ENCODE measurements around the gene SAMD3.
A peak's percentile ranks its signal among the peaks of the same experiment; 100 is the strongest.

Gene SAMD3

DNA sequence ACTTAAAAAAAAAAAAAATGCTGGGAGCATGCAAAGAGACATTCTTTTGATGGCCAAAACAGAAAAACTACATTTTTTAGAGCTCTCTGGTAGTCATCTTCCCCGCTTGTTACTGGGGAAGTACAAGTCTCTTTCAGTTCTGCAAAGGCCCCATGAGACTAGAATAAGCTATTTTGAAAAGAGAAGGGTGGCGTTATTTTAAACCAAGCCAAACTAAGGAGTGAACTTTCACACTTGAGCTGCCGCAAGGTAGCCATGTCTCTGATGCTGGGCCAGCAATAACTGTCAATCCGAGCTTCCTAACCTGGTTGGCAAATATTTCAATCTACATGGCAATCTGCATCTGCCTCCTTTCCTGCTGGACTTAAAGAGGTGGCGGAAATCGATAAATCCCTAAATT lies 107.7 kb downstream of the SAMD3 start:
- Histone ChIP-seq H3K36me3 (ENCODE audit: control insufficient read depth, insufficient read depth, low read length) (no peaks in the 10 kb centered on the region), H3K4me3 (replicated peaks; ENCODE audit: low read depth, low read length) (no peak overlapping the region), H3K27me3 (replicated peaks; ENCODE audit: control insufficient read depth, insufficient read depth, low read length) (no peaks in the 10 kb centered on the region)
- DNase-seq (ENCODE audit: extremely low read depth, insufficient read length): peak; percentile 46
- TF ChIP-seq, protein P1, sequence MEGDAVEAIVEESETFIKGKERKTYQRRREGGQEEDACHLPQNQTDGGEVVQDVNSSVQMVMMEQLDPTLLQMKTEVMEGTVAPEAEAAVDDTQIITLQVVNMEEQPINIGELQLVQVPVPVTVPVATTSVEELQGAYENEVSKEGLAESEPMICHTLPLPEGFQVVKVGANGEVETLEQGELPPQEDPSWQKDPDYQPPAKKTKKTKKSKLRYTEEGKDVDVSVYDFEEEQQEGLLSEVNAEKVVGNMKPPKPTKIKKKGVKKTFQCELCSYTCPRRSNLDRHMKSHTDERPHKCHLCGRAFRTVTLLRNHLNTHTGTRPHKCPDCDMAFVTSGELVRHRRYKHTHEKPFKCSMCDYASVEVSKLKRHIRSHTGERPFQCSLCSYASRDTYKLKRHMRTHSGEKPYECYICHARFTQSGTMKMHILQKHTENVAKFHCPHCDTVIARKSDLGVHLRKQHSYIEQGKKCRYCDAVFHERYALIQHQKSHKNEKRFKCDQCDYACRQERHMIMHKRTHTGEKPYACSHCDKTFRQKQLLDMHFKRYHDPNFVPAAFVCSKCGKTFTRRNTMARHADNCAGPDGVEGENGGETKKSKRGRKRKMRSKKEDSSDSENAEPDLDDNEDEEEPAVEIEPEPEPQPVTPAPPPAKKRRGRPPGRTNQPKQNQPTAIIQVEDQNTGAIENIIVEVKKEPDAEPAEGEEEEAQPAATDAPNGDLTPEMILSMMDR (IDR thresholded peaks at IDR 0.05; ENCODE audit: insufficient read depth, low read length, poor library complexity, severe bottlenecking): no peak

- H3K27me3 ChIP-seq (replicated peaks; ENCODE audit: control insufficient read depth, insufficient read depth, low read length): no peaks in the 10 kb centered on the region
- no peak overlapping the region for H3K4me3 ChIP-seq (replicated peaks; ENCODE audit: low read depth, low read length)
- TF ChIP-seq, protein P1 (IDR thresholded peaks at IDR 0.05; ENCODE audit: insufficient read depth, low read length, poor library complexity, severe bottlenecking): no peak
- no peaks in the 10 kb centered on the region for H3K36me3 ChIP-seq (ENCODE audit: control insufficient read depth, insufficient read depth, low read length)
- no peak for DNase-seq (ENCODE audit: extremely low read depth, insufficient read length)
Measured at GRCh38 chr6:130113201-130113710, 109.5 kb downstream of the SAMD3 start.

GRCh38 chr6:130111031-130111430 lies 111.7 kb downstream of the SAMD3 start:
- H3K36me3 ChIP-seq (ENCODE audit: control insufficient read depth, insufficient read depth, low read length): no peaks in the 10 kb centered on the region
- no peaks in the 10 kb centered on the region for H3K27me3 ChIP-seq (replicated peaks; ENCODE audit: control insufficient read depth, insufficient read depth, low read length)
- no peak overlapping the region for H3K4me3 ChIP-seq (replicated peaks; ENCODE audit: low read depth, low read length)
- TF ChIP-seq, protein P1 (IDR thresholded peaks at IDR 0.05; ENCODE audit: insufficient read depth, low read length, poor library complexity, severe bottlenecking): no peak
- DNase-seq (ENCODE audit: extremely low read depth, insufficient read length): no peak

DNA sequence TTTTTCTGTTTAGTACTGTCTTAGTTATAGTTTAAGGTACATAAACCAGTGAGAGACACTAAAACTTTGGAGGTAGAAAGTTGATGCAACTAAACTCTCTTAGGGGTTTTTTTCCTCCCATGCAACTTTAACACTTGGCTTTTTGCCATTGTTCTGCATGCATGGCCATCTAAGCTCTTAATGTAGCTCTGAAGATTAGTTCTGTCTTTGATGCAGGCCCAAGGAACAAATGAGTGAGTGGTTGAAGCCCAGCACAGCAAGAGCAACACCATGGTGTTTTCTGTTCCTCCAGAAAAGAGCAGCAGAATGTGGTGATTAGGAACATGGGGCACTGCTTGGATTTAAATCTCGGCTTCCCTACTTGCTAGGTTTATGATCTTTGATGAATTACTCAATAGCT lies 115.0 kb downstream of the SAMD3 start:
- Histone ChIP-seq H3K27me3 (replicated peaks; ENCODE audit: control insufficient read depth, insufficient read depth, low read length) (no peaks in the 10 kb centered on the region), H3K36me3 (ENCODE audit: control insufficient read depth, insufficient read depth, low read length) (no peaks in the 10 kb centered on the region), H3K4me3 (replicated peaks; ENCODE audit: low read depth, low read length) (no peak overlapping the region)
- TF ChIP-seq, protein P1 (IDR thresholded peaks at IDR 0.05; ENCODE audit: insufficient read depth, low read length, poor library complexity, severe bottlenecking): no peak
- no peak for DNase-seq (ENCODE audit: extremely low read depth, insufficient read length)

DNA sequence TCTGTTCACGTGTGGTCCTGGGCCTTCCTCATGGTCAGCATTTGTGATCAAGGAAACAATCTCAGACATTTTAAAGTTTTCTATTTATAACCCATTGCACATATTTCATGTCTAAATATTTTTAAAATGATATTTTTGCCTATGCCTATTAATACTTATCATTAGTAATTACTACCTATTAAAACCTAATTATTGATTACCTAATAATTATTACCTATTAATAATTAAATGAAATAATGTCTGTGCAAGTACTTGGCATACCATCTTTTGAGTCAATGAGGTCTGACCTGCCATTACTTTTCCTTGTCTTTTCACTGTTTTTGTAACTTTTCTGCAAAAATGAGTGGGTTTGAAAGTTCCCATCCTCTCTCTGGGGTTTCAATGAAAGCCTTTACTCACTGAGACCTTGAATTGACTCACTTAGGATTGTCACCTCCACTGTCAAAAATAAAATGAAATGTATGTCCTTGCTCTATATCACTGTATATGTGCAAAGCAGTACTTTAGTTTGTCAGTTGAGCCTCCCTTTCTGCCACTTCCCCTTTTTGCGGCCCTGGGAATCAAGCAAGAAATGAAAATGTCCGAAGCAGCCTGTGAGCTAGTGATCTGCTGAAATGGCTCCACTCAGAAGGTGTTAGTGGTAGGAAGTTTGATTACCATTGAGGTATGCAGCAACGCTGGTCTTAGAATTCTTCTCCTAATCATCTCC lies 116.6 kb downstream of the SAMD3 start:
- no peak overlapping the region for H3K4me3 ChIP-seq (replicated peaks; ENCODE audit: low read depth, low read length)
- H3K27me3 ChIP-seq (replicated peaks; ENCODE audit: control insufficient read depth, insufficient read depth, low read length): no peaks in the 10 kb centered on the region
- H3K36me3 ChIP-seq (ENCODE audit: control insufficient read depth, insufficient read depth, low read length): no peaks in the 10 kb centered on the region
- DNase-seq (ENCODE audit: extremely low read depth, insufficient read length): peak; percentile 14
- TF ChIP-seq, protein P1 (IDR thresholded peaks at IDR 0.05; ENCODE audit: insufficient read depth, low read length, poor library complexity, severe bottlenecking): no peak

Data from GM06990 (cell line).